ENCODE measurements around the gene CFLAR. TPM values are rescaled to one million over a fixed set of nuclear protein-coding genes. Genes with fewer than 3 reads are reported as not detected.

CFLAR gene
- total and polyA plus RNA-seq, 9 of the 15 experiments (the other 6 are each of a cell fraction or from before 2014, with no cell fraction given): 27.5 to 102 (median 54.0) TPM

- Histone ChIP-seq H3K79me2 (ENCODE audit: control insufficient read depth, insufficient read depth, low read length) (peaks cover 4% of the 10 kb centered on the region; the same call in 2 of the 3 replicates), H3K36me3 (ENCODE audit: control insufficient read depth, insufficient read depth, low read length) (peaks cover 63% of the 10 kb centered on the region), H3K4me2 (ENCODE audit: insufficient read depth, low read length) (no peak overlapping the region; the same call in 1 of the 2 replicates), H3K4me3 (no peak overlapping the region), H3K9me1 (ENCODE audit: control insufficient read depth, insufficient read depth, low read length) (no peaks in the 10 kb centered on the region), H3K27ac (ENCODE audit: extremely low read depth, low read depth, low read length) (peak overlapping the region; percentile 79), H3K27me3 (ENCODE audit: control insufficient read depth in 2 of 2, insufficient read depth in 2 of 2, low read length in 2 of 2) (no peaks in the 10 kb centered on the region), H3K9ac (ENCODE audit: insufficient read depth in 1 of 2, low read depth in 2 of 2, low read length in 2 of 2) (peak overlapping the region in 1 of 2 experiments; percentile 28; a peak in 1 of 4 replicates), H4K20me1 (replicated peaks; ENCODE audit: control insufficient read depth, insufficient read depth, low read length) (no peaks in the 10 kb centered on the region), H3K4me1 (replicated peaks in 1 of 2; ENCODE audit: control insufficient read depth in 2 of 2, insufficient read depth in 2 of 2, low read length in 2 of 2) (peaks cover 2 to 16% of the 10 kb centered on the region in 2 experiments; a peak in 3 of 5 replicates), H2AFZ (ENCODE audit: low read depth, low read length) (no peak overlapping the region), H3K9me3 (replicated peaks; ENCODE audit: control insufficient read depth, insufficient read depth, low read depth, low read length) (no peaks in the 10 kb centered on the region)
- no TSS peak for BruUV-seq (replicated peaks)
- peak; percentile 64 for ATAC-seq
- DNase-seq (ENCODE audit: extremely low read depth in 1 of 4, low spot score in 3 of 4): peak in 2 of 4 experiments; percentile 43 to 67
- peak; percentile 73 for FAIRE-seq
- in situ Hi-C loops (cut with MboI): no loop called here
- ChIA-PET CTCF (ENCODE audit: low intra/inter-chr PET ratio) (no interaction called here), POLR2A (interaction anchor here (0.7 kb wide), 2 partner anchors 81 to 438 kb away, joined by 3 read pairs; no protein-coding TSS in a partner anchor)
- intact Hi-C loops (cut with micrococcal nuclease): no loop called here
- WGBS (ENCODE audit: insufficient coverage, low coverage, missing lambda C conversion rate): 53% methylated on average over 3 of the region's 3 CpGs
- TF ChIP-seq U2AF2 (optimal IDR thresholded peaks at IDR 0.05; ENCODE audit: low read depth, low read length): no peak
- no peak for TF ChIP-seq BCL6 (CRISPR knock-in tag; IDR thresholded peaks at IDR 0.05)
- no peak for TF ChIP-seq MXD1 (CRISPR knock-in tag; IDR thresholded peaks at IDR 0.05; ENCODE audit: borderline replicate concordance, poor library complexity, severe bottlenecking)
- TF ChIP-seq CTCF (IDR thresholded peaks at IDR 0.05 in 2 of 3, conservative IDR thresholded peaks at IDR 0.05 in 1 of 3; ENCODE audit: insufficient read depth in 2 of 3, low read depth in 1 of 3, low read length in 3 of 3): no peak
- no peak for TF ChIP-seq RNF2 (IDR thresholded peaks at IDR 0.05)
- TF ChIP-seq ZNF124 (CRISPR knock-in tag; IDR thresholded peaks at IDR 0.05): no peak
- TF ChIP-seq CREM (IDR thresholded peaks at IDR 0.05; ENCODE audit: low read depth): no peak
- TF ChIP-seq ZNF766 (CRISPR knock-in tag; conservative IDR thresholded peaks at IDR 0.05): no peak
- no peak for TF ChIP-seq SRSF3 (IDR thresholded peaks at IDR 0.05; ENCODE audit: insufficient read depth, low read length)
- no peak for TF ChIP-seq ZFP30 (CRISPR knock-in tag; IDR thresholded peaks at IDR 0.05; ENCODE audit: borderline replicate concordance)
- no peak for TF ChIP-seq ZNF699 (CRISPR knock-in tag; IDR thresholded peaks at IDR 0.05; ENCODE audit: insufficient replicate concordance)
- no peak for TF ChIP-seq TRIM28 (IDR thresholded peaks at IDR 0.05)
- TF ChIP-seq ARID1B (IDR thresholded peaks at IDR 0.05): peak; percentile 55; the same call in 1 of the 2 replicates
- TF ChIP-seq DPF2 (IDR thresholded peaks at IDR 0.05): 0 out of 2 replicates have a peak, but pooled peaks have one; percentile 14
- no peak for TF ChIP-seq PCBP1 (IDR thresholded peaks at IDR 0.05; ENCODE audit: low read depth, low read length, poor library complexity, severe bottlenecking)
- no peak for TF ChIP-seq ZNF324 (CRISPR knock-in tag; IDR thresholded peaks at IDR 0.05)
- TF ChIP-seq CBFA2T2 (conservative IDR thresholded peaks at IDR 0.05): peak; percentile 63
- peak; percentile 32; the same call in 1 of the 2 replicates for TF ChIP-seq USF2 (CRISPR knock-in tag; IDR thresholded peaks at IDR 0.05)
- TF ChIP-seq E2F6 (IDR thresholded peaks at IDR 0.05; ENCODE audit: borderline replicate concordance in 1 of 2, extremely low read depth in 1 of 2, insufficient read depth in 1 of 2, insufficient read length in 1 of 2, low read depth in 1 of 2, low read length in 1 of 2, poor library complexity in 1 of 2, severe bottlenecking in 1 of 2): no peak
Measured at GRCh38 chr2:201150454-201151020, 34.6 kb downstream of the CFLAR start.

All from K562 (cell line).